Fibroblast of pulmonary artery (primary cell): Measurements from ENCODE around the gene FAM47E.

ENCODE experiments used
- DNase-seq: peaks from one replicate; pipeline ENCODE4 v3.0.0-alpha.2; 2010; ENCODE audit warnings: low read depth
- H3K4me3 ChIP-seq: replicated peaks from 2 replicates; pipeline ENCODE4 v1.5.1; 2011; ENCODE audit warnings: low read depth, mild to moderate bottlenecking, control low read depth, low read length, moderate library complexity
- CTCF ChIP-seq: IDR thresholded peaks from 2 replicates; pipeline ENCODE4 v1.5.1; 2011; ENCODE audit warnings: mild to moderate bottlenecking, control low read depth, low read length, inconsistent platforms; ENCODE audit errors: missing control alignments

FAM47E gene

DNA sequence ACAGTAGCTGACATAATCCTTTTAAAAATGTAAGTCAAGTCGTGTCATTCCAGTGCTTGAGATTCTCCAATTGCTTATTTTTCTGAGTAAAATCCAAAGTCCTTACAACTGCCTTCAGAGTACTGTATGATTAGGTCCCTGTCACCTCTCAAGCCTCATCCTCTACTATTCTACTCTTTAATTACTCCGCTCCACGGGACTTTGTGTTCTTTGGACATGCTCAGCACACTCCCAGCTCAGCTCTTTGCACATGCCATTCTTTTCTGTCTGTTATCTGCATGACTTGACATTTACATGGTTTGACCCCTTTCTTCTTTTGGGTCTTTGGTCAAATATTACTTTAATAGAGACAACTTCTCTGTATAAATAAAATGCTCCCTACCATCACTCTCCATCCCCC lies 15.1 kb downstream of the FAM47E start:
- no peak for DNase-seq
- no peak for TF ChIP-seq CTCF
- no peak overlapping the region for H3K4me3 ChIP-seq

- no peak overlapping the region for H3K4me3 ChIP-seq
- no peak for DNase-seq
- no peak for TF ChIP-seq CTCF
These were observed 16.3 kb downstream of the FAM47E start for GRCh38 chr4:76267811-76268210.

GRCh38 chr4:76270244-76271175 lies 19.0 kb downstream of the FAM47E start:
- TF ChIP-seq CTCF: no peak
- no peak overlapping the region for H3K4me3 ChIP-seq
- DNase-seq: no peak

GRCh38 chr4:76271248-76271647 lies 19.7 kb downstream of the FAM47E start:
- no peak for DNase-seq
- no peak overlapping the region for H3K4me3 ChIP-seq
- TF ChIP-seq CTCF: no peak

DNA sequence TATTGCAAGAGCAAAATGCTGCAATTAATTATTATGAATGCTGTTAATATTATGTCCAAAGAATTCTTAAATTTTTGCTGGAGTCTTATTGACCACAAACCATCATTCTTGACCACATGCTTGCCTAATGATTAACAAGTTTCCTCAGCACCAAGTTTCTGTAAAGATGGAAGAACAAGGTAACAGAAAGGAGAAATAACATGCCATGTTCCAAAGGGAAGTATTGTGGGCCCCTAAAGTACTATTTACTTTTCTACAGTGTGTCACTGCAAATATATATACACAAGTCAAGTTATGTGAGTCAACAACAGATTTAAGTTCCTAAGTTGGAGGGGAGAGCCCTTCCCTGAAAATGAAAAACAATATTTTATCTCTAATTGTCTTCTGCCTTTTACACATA lies 20.6 kb downstream of the FAM47E start:
- no peak for DNase-seq
- H3K4me3 ChIP-seq: no peak overlapping the region
- no peak for TF ChIP-seq CTCF

DNA sequence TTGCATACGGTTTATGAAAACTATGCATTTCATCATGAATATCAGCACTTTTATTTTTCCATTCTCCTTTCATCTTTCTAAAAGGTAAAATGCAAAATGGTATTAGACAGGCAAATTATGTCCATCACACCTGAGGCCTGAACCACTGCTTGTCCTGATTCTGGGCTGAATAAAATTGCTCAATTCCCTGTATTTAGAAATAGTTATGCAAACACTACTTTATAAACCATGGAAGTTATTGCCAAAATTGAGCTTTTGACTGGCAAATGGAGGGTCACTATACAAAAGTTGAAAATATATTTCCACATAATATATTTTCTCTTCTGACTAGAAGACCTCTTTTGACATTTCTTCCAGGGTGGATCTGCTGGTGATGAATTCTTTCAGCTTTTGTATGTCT lies 21.1 kb downstream of the FAM47E start:
- TF ChIP-seq CTCF: no peak
- DNase-seq: no peak
- H3K4me3 ChIP-seq: no peak overlapping the region

- H3K4me3 ChIP-seq: no peak overlapping the region
- DNase-seq: no peak
- TF ChIP-seq CTCF: no peak
These were observed 21.5 kb downstream of the FAM47E start for GRCh38 chr4:76272999-76273398.
